Ovary (tissue), 9 donors: Measurements from ENCODE around the gene SLC41A3. TPM values are rescaled to one million over a fixed set of nuclear protein-coding genes. Genes with fewer than 3 reads are reported as not detected.

Experiments used
- DNase-seq, 5 donors: peaks; one replicate each; pipeline ENCODE4 v3.0.0-alpha.2; 2019 to 2020
- H3K27ac ChIP-seq, 2 donors: fragments of 200-600 bp; one replicate each; pipeline versions ENCODE4 v1.5.1 to v1.8.0; 2019 to 2022
- H3K27me3 ChIP-seq: fragments of 200-600 bp; one replicate; pipeline ENCODE4 v1.8.0; 2022
- H3K36me3 ChIP-seq: fragments of 200-600 bp; sonication (generic); one replicate; pipeline ENCODE4 v1.5.1; 2019
- H3K4me1 ChIP-seq: one replicate; pipeline ENCODE4 v1.8.1; 2013; ENCODE audit warnings: mild to moderate bottlenecking, moderate library complexity; ENCODE audit not compliant: insufficient read depth
- H3K4me3 ChIP-seq: fragments of 200-600 bp; sonication (generic); one replicate; pipeline ENCODE4 v1.5.1; 2017
- H3K9me3 ChIP-seq, 2 donors: fragments of 200-600 bp in 1 of 2; sonication (generic) in 1 of 2; one replicate each; pipeline versions ENCODE4 v1.5.1 to v1.8.1; 2013 to 2019; ENCODE audit warnings: mild to moderate bottlenecking in 1 of 2, moderate library complexity in 1 of 2
- CTCF ChIP-seq, 3 donors: fragments of 450-650 bp in 2 of 3; fragments of 200-600 bp in 1 of 3; IDR thresholded peaks; one replicate each; pipeline versions ENCODE4 v1.5.1 to v1.8.0; 2016 to 2022; ENCODE audit warnings: antibody characterized with exemption in 3 of 3, mild to moderate bottlenecking in 1 of 3
- EP300 ChIP-seq: sonication (generic); formaldehyde crosslinking; IDR thresholded peaks from one replicate; pipeline ENCODE4 v1.6.1; 2017; ENCODE audit warnings: antibody characterized with exemption
- POLR2A ChIP-seq: fragments of 450-650 bp; IDR thresholded peaks from one replicate; pipeline ENCODE4 v1.6.1; 2017; ENCODE audit warnings: antibody characterized with exemption, mild to moderate bottlenecking, moderate library complexity
- WGBS, 3 donors: extraction: QIAGEN DNeasy Blood & Tissue Kit in 1 of 3; methylation state at CpG; one replicate each; pipeline versions ENCODE4 v1.1.5 to v1.1.7; 2013 to 2017; 5-methylcytosine and 5-hydroxymethylcytosine counted together
- intact Hi-C, 4 donors: fragments of 100-400 bp; cut with DNase I; formaldehyde crosslinking; loops; one replicate each; pipeline versions ENCODE4 v1.11.0 to v1.15.1; 2022 to 2023
- polyA plus RNA-seq, 2 donors: library from polyadenylated mRNA; stranded (reverse); fragments of 200-250 nt in 1 of 2; fragments of 350-450 nt in 1 of 2; fragmentation: Illumina TruSeq in 1 of 2; extraction: RNeasy Lipid Tissue Mini Kit (QIAGEN cat#74804) in 1 of 2; gene quantifications; one replicate each; pipeline ENCODE4 v1.2.3, GENCODE V29; 2013 to 2014
- total RNA-seq, 7 donors: library from RNA; depleted of rRNA in 2 of 7; stranded (reverse); fragments of >200 nt in 2 of 7; fragmentation: NEBNext Ultra II Directional in 3 of 7; extraction: Animal tissue kit (Norgen Biotek cat#: 25700) in 3 of 7; gene quantifications; one replicate each; pipeline versions ENCODE4 v1.1.0 to v1.2.4, GENCODE V29; 2016 to 2023
- donor health status: DM: no; HTN: no; CAD: no; lungs with moderate emphysema.
- donor health status: DM: no; HTN: no; CAD: no.
- donor health status: Bipolar disorder and iron deficiency.
- donor health status: DM: yes; HTN: yes; CAD: no.
- donor health status: DM: no; HTN: no; CAD: no.
- donor health status: DM: yes; HTN: yes; CAD: no.

Gene SLC41A3
- total and polyA plus RNA-seq, 9 donors = 58.1 to 107 (median 77.7) TPM

GRCh38 chr3:126111566-126112475 is 27.9 kb upstream of the SLC41A3 start:
- peak in 4 of 5 donors; percentile 2 to 27 (median 6) for DNase-seq
- Histone ChIP-seq H3K9me3 (no peaks in the 10 kb centered on the region), H3K4me3 (no peak overlapping the region), H3K4me1 (no peaks in the 10 kb centered on the region), H3K27ac (no peak overlapping the region), H3K36me3 (no peaks in the 10 kb centered on the region), H3K27me3 (no peaks in the 10 kb centered on the region)
- TF ChIP-seq POLR2A (no peak), EP300 (no peak), CTCF (IDR thresholded peaks at IDR 0.05) (no peak)
- intact Hi-C loops = no loop called here
- 90 to 91% (median 91%) methylated on average over 16 to 18 of the region's 18 CpGs for WGBS, 3 donors

DNA sequence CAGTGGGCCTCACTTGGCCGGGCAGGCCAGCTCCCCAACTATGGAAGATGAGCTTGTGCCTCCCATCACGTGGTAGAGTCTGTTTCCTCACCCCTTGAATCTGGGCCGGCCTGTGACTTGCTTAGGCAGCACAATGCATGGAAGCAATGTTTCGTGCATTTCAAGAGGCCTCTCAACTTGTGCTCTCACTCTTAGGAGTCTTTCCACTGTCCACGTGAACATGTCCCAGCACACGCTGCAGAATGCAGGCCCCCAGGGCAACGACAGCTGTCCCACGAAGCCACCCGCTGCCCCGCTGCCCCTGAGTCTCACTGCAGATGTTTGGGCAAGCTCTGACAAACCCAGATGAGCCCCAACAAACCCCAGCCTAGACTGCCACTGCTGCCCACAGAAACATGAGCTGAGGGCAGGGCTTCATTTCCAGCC is 27.2 kb upstream of the SLC41A3 start:
- WGBS, 3 donors = 90 to 94% (median 92%) methylated on average over 10 of the region's 10 CpGs
- no peaks in the 10 kb centered on the region for H3K36me3 ChIP-seq
- peak in 2 of 5 donors; percentile 2 to 9 for DNase-seq

GRCh38 chr3:126110431-126111125 is 26.7 kb upstream of the SLC41A3 start:
- Histone ChIP-seq H3K4me1 (no peaks in the 10 kb centered on the region), H3K9me3 (no peaks in the 10 kb centered on the region), H3K27me3 (no peaks in the 10 kb centered on the region), H3K4me3 (no peak overlapping the region), H3K27ac (no peak overlapping the region), H3K36me3 (no peaks in the 10 kb centered on the region)
- intact Hi-C loops = no loop called here
- peak in 2 of 5 donors; percentile 1 to 21 for DNase-seq
- WGBS, 3 donors = 92 to 94% (median 94%) methylated on average over 12 of the region's 12 CpGs
- TF ChIP-seq CTCF (IDR thresholded peaks at IDR 0.05) (no peak), EP300 (no peak), POLR2A (no peak)

More for the DNA sequence above, 27.2 kb upstream of the SLC41A3 start:
- H3K9me3 ChIP-seq = no peaks in the 10 kb centered on the region
- H3K27me3 ChIP-seq = no peaks in the 10 kb centered on the region
- no peak for TF ChIP-seq POLR2A
- no peak for TF ChIP-seq EP300
- TF ChIP-seq CTCF (IDR thresholded peaks at IDR 0.05) = no peak
- H3K4me1 ChIP-seq = no peaks in the 10 kb centered on the region
- H3K4me3 ChIP-seq = no peak overlapping the region
- no peak overlapping the region for H3K27ac ChIP-seq
- intact Hi-C loops = no loop called here

- Histone ChIP-seq H3K36me3 (no peaks in the 10 kb centered on the region), H3K27me3 (no peaks in the 10 kb centered on the region), H3K4me3 (no peak overlapping the region), H3K27ac (no peak overlapping the region), H3K4me1 (no peaks in the 10 kb centered on the region), H3K9me3 (no peaks in the 10 kb centered on the region)
- WGBS, 3 donors = 94 to 96% (median 96%) methylated on average over 10 of the region's 10 CpGs
- TF ChIP-seq POLR2A = no peak
- no peak for TF ChIP-seq EP300
- no peak for TF ChIP-seq CTCF (IDR thresholded peaks at IDR 0.05)
- intact Hi-C loops = no loop called here
- peak in 2 of 5 donors; percentile 11 to 13 for DNase-seq
Observed at GRCh38 chr3:126109880-126110235, 25.9 kb upstream of the SLC41A3 start.
